ENCODE measurements around the gene PPP1R1B.

Gene PPP1R1B

GRCh38 chr17:39633570-39634183 lies 6.9 kb downstream of the PPP1R1B start:
- TF ChIP-seq REST (IDR thresholded peaks at IDR 0.05; ENCODE audit: low read depth) = no peak
- no peak for TF ChIP-seq RAD21 (IDR thresholded peaks at IDR 0.05; ENCODE audit: low read depth)
- no peak for TF ChIP-seq TAF1 (IDR thresholded peaks at IDR 0.05; ENCODE audit: low read depth)
- no peak for TF ChIP-seq EP300 (IDR thresholded peaks at IDR 0.05; ENCODE audit: borderline replicate concordance)
- no peak for TF ChIP-seq CREB1 (IDR thresholded peaks at IDR 0.05; ENCODE audit: low read depth)
- no peak for TF ChIP-seq MAX (IDR thresholded peaks at IDR 0.05)
- TF ChIP-seq ZBTB7A (IDR thresholded peaks at IDR 0.05; ENCODE audit: low read depth) = no peak
- TF ChIP-seq EGR1 (IDR thresholded peaks at IDR 0.05) = no peak
- no peak for TF ChIP-seq YY1 (IDR thresholded peaks at IDR 0.05; ENCODE audit: low read depth)
- no peak for TF ChIP-seq NFIC (IDR thresholded peaks at IDR 0.05)
- no peak for TF ChIP-seq TEAD4 (IDR thresholded peaks at IDR 0.05)
- TF ChIP-seq FOXM1 (IDR thresholded peaks at IDR 0.05; ENCODE audit: borderline replicate concordance, low read depth) = no peak
- TF ChIP-seq TCF12 (IDR thresholded peaks at IDR 0.05; ENCODE audit: low read depth) = no peak
- no peak for TF ChIP-seq USF1 (IDR thresholded peaks at IDR 0.05)
- no peak for TF ChIP-seq CEBPB (IDR thresholded peaks at IDR 0.05)

GRCh38 chr17:39634384-39634871 lies 7.7 kb downstream of the PPP1R1B start:
- peak; percentile 47 for TF ChIP-seq RAD21 (IDR thresholded peaks at IDR 0.05; ENCODE audit: low read depth)
- TF ChIP-seq MAX (IDR thresholded peaks at IDR 0.05) = no peak

- no peak for TF ChIP-seq USF1 (IDR thresholded peaks at IDR 0.05)
- no peak for TF ChIP-seq MAX (IDR thresholded peaks at IDR 0.05)
- no peak for TF ChIP-seq TEAD4 (IDR thresholded peaks at IDR 0.05)
- TF ChIP-seq EP300 (IDR thresholded peaks at IDR 0.05; ENCODE audit: borderline replicate concordance) = no peak
- TF ChIP-seq REST (IDR thresholded peaks at IDR 0.05; ENCODE audit: low read depth) = no peak
- no peak for TF ChIP-seq ZBTB7A (IDR thresholded peaks at IDR 0.05; ENCODE audit: low read depth)
- no peak for TF ChIP-seq CEBPB (IDR thresholded peaks at IDR 0.05)
- no peak for TF ChIP-seq TCF12 (IDR thresholded peaks at IDR 0.05; ENCODE audit: low read depth)
- TF ChIP-seq EGR1 (IDR thresholded peaks at IDR 0.05) = no peak
- TF ChIP-seq YY1 (IDR thresholded peaks at IDR 0.05; ENCODE audit: low read depth) = no peak
- TF ChIP-seq CREB1 (IDR thresholded peaks at IDR 0.05; ENCODE audit: low read depth) = no peak
- TF ChIP-seq TAF1 (IDR thresholded peaks at IDR 0.05; ENCODE audit: low read depth) = no peak
- no peak for TF ChIP-seq FOXM1 (IDR thresholded peaks at IDR 0.05; ENCODE audit: borderline replicate concordance, low read depth)
- TF ChIP-seq RAD21 (IDR thresholded peaks at IDR 0.05; ENCODE audit: low read depth) = no peak
- no peak for TF ChIP-seq NFIC (IDR thresholded peaks at IDR 0.05)
Observed at GRCh38 chr17:39635614-39636176, 8.9 kb downstream of the PPP1R1B start.

- TF ChIP-seq RAD21 (IDR thresholded peaks at IDR 0.05; ENCODE audit: low read depth) = no peak
- no peak for TF ChIP-seq CEBPB (IDR thresholded peaks at IDR 0.05)
- TF ChIP-seq EP300 (IDR thresholded peaks at IDR 0.05; ENCODE audit: borderline replicate concordance) = no peak
- no peak for TF ChIP-seq TCF12 (IDR thresholded peaks at IDR 0.05; ENCODE audit: low read depth)
- no peak for TF ChIP-seq USF1 (IDR thresholded peaks at IDR 0.05)
- no peak for TF ChIP-seq NFIC (IDR thresholded peaks at IDR 0.05)
- no peak for TF ChIP-seq EGR1 (IDR thresholded peaks at IDR 0.05)
- TF ChIP-seq MAX (IDR thresholded peaks at IDR 0.05) = no peak
- TF ChIP-seq FOXM1 (IDR thresholded peaks at IDR 0.05; ENCODE audit: borderline replicate concordance, low read depth) = no peak
- TF ChIP-seq TAF1 (IDR thresholded peaks at IDR 0.05; ENCODE audit: low read depth) = no peak
- TF ChIP-seq YY1 (IDR thresholded peaks at IDR 0.05; ENCODE audit: low read depth) = no peak
- TF ChIP-seq TEAD4 (IDR thresholded peaks at IDR 0.05) = no peak
- no peak for TF ChIP-seq ZBTB7A (IDR thresholded peaks at IDR 0.05; ENCODE audit: low read depth)
- TF ChIP-seq REST (IDR thresholded peaks at IDR 0.05; ENCODE audit: low read depth) = no peak
- TF ChIP-seq CREB1 (IDR thresholded peaks at IDR 0.05; ENCODE audit: low read depth) = no peak
Observed at GRCh38 chr17:39636587-39636926, 9.8 kb downstream of the PPP1R1B start.

Data from Ishikawa (cell line).